Brain microvascular endothelial cell (primary cell): ENCODE measurements around the gene RIOK2.

ENCODE experiments used
- DNase-seq: peaks from one replicate; pipeline ENCODE4 v3.0.0-alpha.2; 2020
- H3K27ac ChIP-seq: fragments of 250-450 bp; sonication (Bioruptor Pico); 2 replicates; pipeline ENCODE4 v1.5.1; 2020; ENCODE audit warnings: mild to moderate bottlenecking, moderate library complexity
- H3K27me3 ChIP-seq: fragments of 250-450 bp; sonication (Bioruptor Pico); replicated peaks from 2 replicates; pipeline ENCODE4 v1.5.1; 2020; ENCODE audit warnings: mild to moderate bottlenecking
- H3K36me3 ChIP-seq: fragments of 250-450 bp; sonication (Bioruptor Pico); replicated peaks from 2 replicates; pipeline ENCODE4 v1.5.1; 2020; ENCODE audit warnings: mild to moderate bottlenecking
- H3K4me3 ChIP-seq: 2 replicates; pipeline ENCODE4 v1.5.1; 2011; ENCODE audit warnings: low read depth, mild to moderate bottlenecking, control low read depth, low read length, moderate library complexity
- CTCF ChIP-seq: IDR thresholded peaks from 2 replicates; pipeline ENCODE4 v1.5.1; 2011; ENCODE audit warnings: low read depth, mild to moderate bottlenecking, moderate library complexity, low read length, control low read depth, inconsistent platforms; ENCODE audit errors: missing control alignments
- in situ Hi-C: cut with HindIII; loops from 2 replicates; pipeline ENCODE4 v1.10.0; 2017; ENCODE audit warnings: low sequenced_read_pairs, low pct_ligation_motif_present

Gene RIOK2

DNA sequence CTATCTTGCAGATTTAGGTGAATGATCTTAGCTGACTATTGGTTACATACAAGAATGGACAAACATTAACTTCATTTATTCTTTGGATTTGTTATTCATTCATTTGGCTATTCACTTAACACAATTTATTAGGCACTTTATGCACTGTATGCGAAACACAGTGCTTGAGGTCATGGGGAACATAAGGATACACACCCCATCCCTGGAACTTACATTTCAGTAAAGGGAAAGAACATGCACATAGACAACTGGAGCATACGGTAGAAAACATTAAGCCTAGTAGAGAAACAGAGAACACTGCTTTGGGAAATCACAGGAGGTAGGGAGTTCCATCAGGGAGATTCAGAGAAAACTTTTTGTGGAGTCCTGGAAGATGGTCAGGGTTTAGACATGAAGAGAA, 62.9 kb downstream of the RIOK2 start:
- Histone ChIP-seq H3K27me3 (no peaks in the 10 kb centered on the region), H3K27ac (no peak overlapping the region), H3K36me3 (no peaks in the 10 kb centered on the region), H3K4me3 (no peak overlapping the region)
- in situ Hi-C loops = no loop called here
- DNase-seq = no peak
- no peak for TF ChIP-seq CTCF

DNA sequence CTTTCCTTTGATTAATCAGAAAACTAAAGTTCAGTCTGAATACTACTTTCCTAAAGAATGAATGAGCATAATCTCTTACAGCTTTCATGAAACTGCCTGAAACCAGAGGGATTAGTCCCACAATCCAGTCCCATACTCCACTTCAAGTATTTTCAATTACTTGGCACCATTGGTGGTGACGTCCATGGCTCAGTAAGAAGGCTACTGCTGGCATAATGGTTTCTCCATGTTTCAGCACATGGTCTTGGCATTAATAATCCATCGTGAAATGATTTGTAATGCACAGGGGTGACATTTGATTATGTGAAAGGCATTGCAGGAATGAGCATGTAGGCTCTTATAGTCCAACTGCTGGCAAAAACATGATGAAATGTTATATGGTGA, 64.0 kb downstream of the RIOK2 start:
- Histone ChIP-seq H3K4me3 (no peak overlapping the region), H3K27me3 (no peaks in the 10 kb centered on the region), H3K36me3 (no peaks in the 10 kb centered on the region), H3K27ac (no peak overlapping the region)
- TF ChIP-seq CTCF = no peak
- in situ Hi-C loops = no loop called here
- no peak for DNase-seq

DNA sequence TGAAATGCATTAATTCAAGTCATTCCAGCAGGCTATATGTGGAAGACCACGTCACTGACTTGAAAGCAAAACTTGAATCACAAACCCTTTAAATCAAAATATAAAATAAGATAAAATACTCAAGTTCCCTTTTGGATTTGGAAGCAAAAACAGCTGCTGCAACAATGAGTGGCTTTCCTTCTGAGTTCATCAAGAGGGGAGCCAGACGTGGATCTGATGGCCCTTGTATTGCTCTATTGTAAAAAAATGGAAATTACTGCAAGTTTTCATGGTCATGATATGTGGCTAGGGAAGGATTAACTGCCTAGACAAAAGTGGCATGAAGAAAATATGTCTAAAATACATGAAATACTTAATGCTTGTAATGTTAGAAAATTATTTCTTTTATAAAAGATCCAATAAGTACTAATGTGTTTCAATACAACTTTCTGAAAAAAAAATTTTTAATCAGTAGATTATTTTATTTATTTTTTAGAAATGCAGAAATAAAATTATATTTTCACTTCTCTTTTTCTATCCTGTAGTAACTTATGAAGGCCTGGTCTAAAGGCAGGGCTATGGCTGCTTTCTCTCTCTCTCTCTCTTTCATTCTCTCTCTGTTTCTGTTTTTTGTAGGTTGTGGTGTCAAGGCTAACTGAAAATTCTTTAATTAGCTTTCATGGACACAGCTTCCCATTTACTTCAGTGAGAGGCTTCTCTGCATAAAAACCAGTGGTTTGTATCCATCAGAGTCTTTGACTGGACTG, 64.6 kb downstream of the RIOK2 start:
- Histone ChIP-seq H3K27me3 (no peaks in the 10 kb centered on the region), H3K36me3 (no peaks in the 10 kb centered on the region), H3K27ac (no peak overlapping the region), H3K4me3 (no peak overlapping the region)
- in situ Hi-C loops = no loop called here
- no peak for DNase-seq
- no peak for TF ChIP-seq CTCF

DNA sequence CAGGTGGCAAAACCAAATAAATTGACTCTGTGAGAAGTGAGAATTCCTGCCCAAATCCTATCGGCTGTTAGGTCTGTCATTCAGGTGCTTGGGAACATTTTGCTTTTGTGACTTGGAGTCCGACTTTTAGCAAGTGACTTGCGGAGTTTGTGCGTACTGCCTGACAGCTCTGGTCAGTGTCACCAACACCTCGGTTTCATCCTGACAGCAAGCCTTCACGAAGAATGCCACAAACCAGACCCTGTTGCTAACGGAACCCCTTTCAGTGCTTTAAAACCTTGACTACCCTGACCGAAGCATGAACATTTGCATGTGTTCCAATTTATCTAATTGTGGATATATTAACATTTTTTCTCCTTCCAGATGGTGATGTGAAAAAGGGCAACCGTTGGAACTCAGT, 67.1 kb downstream of the RIOK2 start:
- Histone ChIP-seq H3K36me3 (no peaks in the 10 kb centered on the region), H3K4me3 (no peak overlapping the region), H3K27me3 (no peaks in the 10 kb centered on the region), H3K27ac (no peak overlapping the region)
- no peak for DNase-seq
- in situ Hi-C loops = no loop called here
- no peak for TF ChIP-seq CTCF

DNA sequence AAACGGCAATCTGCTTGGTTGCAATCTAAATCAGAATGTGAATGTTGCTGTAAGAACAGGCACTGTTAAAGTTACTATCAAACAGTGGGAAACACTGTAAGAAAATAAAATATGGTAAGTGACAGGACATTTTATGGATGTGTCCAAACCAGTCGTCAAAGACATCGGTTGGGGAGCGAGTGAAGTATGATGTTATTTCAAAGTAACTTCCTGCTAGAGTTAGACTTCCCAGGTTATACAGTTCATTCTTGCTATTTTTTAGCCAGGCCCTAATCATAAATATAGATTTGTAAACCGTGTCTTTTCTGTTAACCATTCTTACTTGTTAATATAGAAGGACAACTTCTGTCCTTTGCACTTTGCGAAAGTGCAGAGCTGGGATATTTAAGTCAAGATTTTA, 70.8 kb downstream of the RIOK2 start:
- in situ Hi-C loops = no loop called here
- Histone ChIP-seq H3K36me3 (no peaks in the 10 kb centered on the region), H3K4me3 (no peak overlapping the region), H3K27me3 (no peaks in the 10 kb centered on the region), H3K27ac (no peak overlapping the region)
- no peak for DNase-seq
- no peak for TF ChIP-seq CTCF

- no peak for TF ChIP-seq CTCF
- Histone ChIP-seq H3K36me3 (no peaks in the 10 kb centered on the region), H3K4me3 (no peak overlapping the region), H3K27me3 (no peaks in the 10 kb centered on the region), H3K27ac (no peak overlapping the region)
- in situ Hi-C loops = no loop called here
- no peak for DNase-seq
These were observed 71.4 kb downstream of the RIOK2 start for GRCh38 chr5:97111616-97112015.
